Testis (tissue), 2 donors: ENCODE results near the gene JPH2.

Experiments used
- POLR2A ChIP-seq: fragments of 450-650 bp; IDR thresholded peaks from one replicate; pipeline ENCODE4 v1.6.1; 2017; ENCODE audit warnings: antibody characterized with exemption, mild to moderate bottlenecking, moderate library complexity
- TF ChIP-seq, protein P1 (sequence below), 3 experiments: fragments of 450-650 bp in 2 of 3; fragments of 200-600 bp in 1 of 3; sonication (generic) in 1 of 3; IDR thresholded peaks; one replicate each; pipeline ENCODE4 v1.5.1; 2016 to 2019; ENCODE audit warnings: antibody characterized with exemption in 3 of 3, mild to moderate bottlenecking in 2 of 3, moderate library complexity in 1 of 3

DNA sequence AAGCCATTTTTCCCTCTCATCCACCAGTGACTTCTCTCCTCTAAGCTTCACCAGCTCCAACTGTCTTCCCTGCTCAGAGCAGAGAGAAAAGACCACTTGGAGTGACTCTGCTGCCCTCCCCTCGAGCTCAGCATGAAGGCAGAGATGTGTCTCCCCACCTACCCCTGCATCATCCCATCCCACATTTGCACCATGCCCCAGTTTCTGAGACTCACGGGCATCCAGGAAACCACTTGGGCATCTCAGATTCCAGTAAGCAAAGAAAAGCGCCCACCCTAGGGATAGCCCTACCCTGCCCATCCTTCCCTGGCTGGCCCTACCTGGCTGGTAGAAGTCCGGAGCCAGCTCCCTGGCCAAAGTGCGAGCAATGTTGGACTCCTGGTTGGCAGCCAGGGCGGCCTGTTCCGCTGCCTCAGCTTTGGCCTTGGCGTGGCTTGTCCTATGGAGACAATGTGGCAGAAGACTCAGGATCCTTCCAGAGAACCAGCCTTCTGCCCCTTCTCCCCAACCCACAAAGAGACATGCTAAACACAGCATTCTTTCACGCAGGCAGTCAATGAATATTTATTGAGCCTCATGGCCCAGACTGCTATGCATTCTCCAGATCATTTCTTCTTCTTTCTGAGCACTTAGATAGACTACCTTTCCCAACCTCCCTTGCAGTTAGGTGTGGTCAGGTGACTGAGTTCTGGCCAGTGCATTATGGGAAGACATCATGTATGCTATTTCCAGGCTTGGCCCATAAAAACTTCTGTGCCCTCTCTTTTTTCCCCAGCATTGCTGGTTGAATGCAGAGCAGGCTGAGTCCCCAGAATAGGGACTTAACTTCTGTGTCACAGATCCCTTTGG, 68.6 kb downstream of the JPH2 start:
- TF ChIP-seq, protein P1, sequence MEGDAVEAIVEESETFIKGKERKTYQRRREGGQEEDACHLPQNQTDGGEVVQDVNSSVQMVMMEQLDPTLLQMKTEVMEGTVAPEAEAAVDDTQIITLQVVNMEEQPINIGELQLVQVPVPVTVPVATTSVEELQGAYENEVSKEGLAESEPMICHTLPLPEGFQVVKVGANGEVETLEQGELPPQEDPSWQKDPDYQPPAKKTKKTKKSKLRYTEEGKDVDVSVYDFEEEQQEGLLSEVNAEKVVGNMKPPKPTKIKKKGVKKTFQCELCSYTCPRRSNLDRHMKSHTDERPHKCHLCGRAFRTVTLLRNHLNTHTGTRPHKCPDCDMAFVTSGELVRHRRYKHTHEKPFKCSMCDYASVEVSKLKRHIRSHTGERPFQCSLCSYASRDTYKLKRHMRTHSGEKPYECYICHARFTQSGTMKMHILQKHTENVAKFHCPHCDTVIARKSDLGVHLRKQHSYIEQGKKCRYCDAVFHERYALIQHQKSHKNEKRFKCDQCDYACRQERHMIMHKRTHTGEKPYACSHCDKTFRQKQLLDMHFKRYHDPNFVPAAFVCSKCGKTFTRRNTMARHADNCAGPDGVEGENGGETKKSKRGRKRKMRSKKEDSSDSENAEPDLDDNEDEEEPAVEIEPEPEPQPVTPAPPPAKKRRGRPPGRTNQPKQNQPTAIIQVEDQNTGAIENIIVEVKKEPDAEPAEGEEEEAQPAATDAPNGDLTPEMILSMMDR (IDR thresholded peaks at IDR 0.05) = no peak
- no peak for TF ChIP-seq POLR2A
